Stimulated activated CD8-positive, alpha-beta memory T cell treated with anti-CD3 and anti-CD28 coated beads, Interleukin-12 subunit alpha, Interleukin-12 subunit beta, amount 100 ng/mL, for 4 hours (primary cell): Measurements from ENCODE around the gene COG5.

Experiments used
- DNase-seq: peaks from one replicate; pipeline ENCODE4 v3.0.0-alpha.2; 2020; ENCODE audit warnings: low read depth

Gene COG5

GRCh38 chr7:107394276-107394675 lies 169.4 kb downstream of the COG5 start:
- DNase-seq: no peak

- no peak for DNase-seq
These were observed 170.9 kb downstream of the COG5 start for GRCh38 chr7:107392830-107393229.

GRCh38 chr7:107390916-107391315 lies 172.8 kb downstream of the COG5 start:
- no peak for DNase-seq

- no peak for DNase-seq
These were observed 175.1 kb downstream of the COG5 start for GRCh38 chr7:107388604-107389003.

- no peak for DNase-seq
These were observed 176.0 kb downstream of the COG5 start for GRCh38 chr7:107387573-107388219.

- no peak for DNase-seq
These were observed 176.6 kb downstream of the COG5 start for GRCh38 chr7:107387128-107387527.

GRCh38 chr7:107386548-107387102 lies 177.1 kb downstream of the COG5 start:
- no peak for DNase-seq

- DNase-seq: no peak
These were observed 179.7 kb downstream of the COG5 start for GRCh38 chr7:107384025-107384424.

GRCh38 chr7:107383203-107383602 lies 180.5 kb downstream of the COG5 start:
- DNase-seq: no peak

- DNase-seq: no peak
These were observed 182.3 kb downstream of the COG5 start for GRCh38 chr7:107381453-107381852.

GRCh38 chr7:107373354-107373753 lies 190.4 kb downstream of the COG5 start:
- no peak for DNase-seq

GRCh38 chr7:107372298-107372697 lies 191.4 kb downstream of the COG5 start:
- no peak for DNase-seq

GRCh38 chr7:107370816-107371215 lies 192.9 kb downstream of the COG5 start:
- DNase-seq: no peak

GRCh38 chr7:107364787-107365186 lies 198.9 kb downstream of the COG5 start:
- no peak for DNase-seq

GRCh38 chr7:107359520-107360316 lies 204.0 kb downstream of the COG5 start:
- DNase-seq: no peak

- DNase-seq: no peak
These were observed 208.1 kb downstream of the COG5 start for GRCh38 chr7:107355616-107356015.

- DNase-seq: no peak
These were observed 209.1 kb downstream of the COG5 start for GRCh38 chr7:107354640-107355039.

- DNase-seq: no peak
These were observed 210.0 kb downstream of the COG5 start for GRCh38 chr7:107353701-107354100.

GRCh38 chr7:107345898-107346297 lies 217.8 kb downstream of the COG5 start:
- no peak for DNase-seq

- no peak for DNase-seq
These were observed 218.9 kb downstream of the COG5 start for GRCh38 chr7:107344799-107345198.

GRCh38 chr7:107344286-107344685 lies 219.4 kb downstream of the COG5 start:
- DNase-seq: no peak

- DNase-seq: no peak
These were observed 225.6 kb downstream of the COG5 start for GRCh38 chr7:107338080-107338479.

- no peak for DNase-seq
These were observed 231.0 kb downstream of the COG5 start for GRCh38 chr7:107332488-107333269.
